ENCODE measurements around the gene AQP11. TPM values are rescaled to one million over a fixed set of nuclear protein-coding genes. Genes with fewer than 3 reads are reported as not detected.

The AQP11 gene
- total and polyA plus RNA-seq, 8 donors = 0.38 to 16.1 (median 0.91) TPM; not detected in 2

DNA sequence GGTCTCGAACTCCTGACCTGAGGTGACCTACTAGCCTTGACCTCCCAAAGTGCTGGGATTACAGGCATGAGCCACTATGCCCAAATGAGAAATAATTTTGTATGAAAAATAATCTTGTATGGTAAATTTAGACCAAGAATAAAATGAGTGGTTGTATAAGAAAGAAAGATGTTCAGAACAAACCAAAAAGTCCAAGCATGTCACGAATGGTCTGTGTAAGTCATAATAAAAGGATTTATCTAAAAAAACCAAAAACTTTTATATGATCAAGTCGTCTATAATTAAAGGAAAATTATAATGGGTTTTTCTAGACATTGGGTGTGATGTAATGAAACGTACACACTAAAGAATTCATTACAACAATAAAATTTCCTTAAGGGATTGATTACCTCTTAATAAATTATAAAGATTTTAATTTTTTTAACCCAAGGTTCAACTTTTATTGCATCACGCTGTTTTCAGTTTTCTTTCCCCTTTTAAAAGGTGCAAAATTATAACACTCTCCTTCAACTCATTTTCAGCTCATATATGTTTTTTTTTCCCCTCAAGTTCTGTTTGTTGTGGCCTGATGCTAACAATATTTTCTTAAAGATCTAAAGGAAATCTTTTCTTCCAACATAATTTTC lies 8.9 kb upstream of the AQP11 start:
- WGBS, 5 donors = 80 to 86% (median 81%) methylated on average over 5 of the region's 5 CpGs
- H3K4me1 ChIP-seq = no peaks in the 10 kb centered on the region
- intact Hi-C loops (cut with DNase I; ENCODE audit: low total_unique reads) = no loop called here
- no peak for TF ChIP-seq EP300 (IDR thresholded peaks at IDR 0.05)
- no peak for TF ChIP-seq CTCF (IDR thresholded peaks at IDR 0.05)
- H3K9me3 ChIP-seq = peaks cover 0 to 18% (median 5%) of the 10 kb centered on the region in 4 donors
- H3K4me3 ChIP-seq = no peak overlapping the region
- H3K27ac ChIP-seq = no peak overlapping the region
- no peaks in the 10 kb centered on the region for H3K36me3 ChIP-seq
- no peaks in the 10 kb centered on the region for H3K27me3 ChIP-seq
- DNase-seq = no peak

DNA sequence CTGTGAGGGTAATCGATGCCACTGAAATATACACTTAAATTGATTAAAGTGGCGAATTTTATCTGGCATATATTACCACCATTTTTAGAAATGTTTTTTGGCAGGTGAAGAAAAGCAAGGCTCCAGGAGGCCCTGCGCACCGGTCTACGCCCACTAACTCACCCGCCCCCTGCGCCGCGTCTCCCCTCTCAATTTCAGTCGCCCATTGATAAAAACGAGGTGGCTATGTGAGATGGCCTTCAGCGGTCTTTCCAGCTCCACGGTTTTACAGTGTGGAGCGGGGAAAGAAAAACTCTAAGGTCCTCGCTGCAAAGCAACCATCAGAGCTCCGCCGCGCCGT lies 602 bp upstream of the AQP11 start:
- 1 to 5% (median 3%) methylated on average over 11 to 19 of the region's 19 CpGs for WGBS, 5 donors
- Histone ChIP-seq H3K27ac (peak overlapping the region; percentile 85 to 92 (median 90)), H3K36me3 (no peaks in the 10 kb centered on the region), H3K9me3 (no peaks in the 10 kb centered on the region), H3K4me3 (peak overlapping the region; percentile 53 to 84 (median 75)), H3K27me3 (no peaks in the 10 kb centered on the region), H3K4me1 (peaks cover 5 to 34% (median 30%) of the 10 kb centered on the region in 4 donors)
- no peak for DNase-seq
- intact Hi-C loops (cut with DNase I; ENCODE audit: low total_unique reads) = no loop called here
- TF ChIP-seq EP300 (IDR thresholded peaks at IDR 0.05) = no peak
- TF ChIP-seq POLR2A (IDR thresholded peaks at IDR 0.05) = no peak
- TF ChIP-seq CTCF (IDR thresholded peaks at IDR 0.05) = no peak
- TF ChIP-seq POLR2AphosphoS5 (IDR thresholded peaks at IDR 0.05) = no peak

DNA sequence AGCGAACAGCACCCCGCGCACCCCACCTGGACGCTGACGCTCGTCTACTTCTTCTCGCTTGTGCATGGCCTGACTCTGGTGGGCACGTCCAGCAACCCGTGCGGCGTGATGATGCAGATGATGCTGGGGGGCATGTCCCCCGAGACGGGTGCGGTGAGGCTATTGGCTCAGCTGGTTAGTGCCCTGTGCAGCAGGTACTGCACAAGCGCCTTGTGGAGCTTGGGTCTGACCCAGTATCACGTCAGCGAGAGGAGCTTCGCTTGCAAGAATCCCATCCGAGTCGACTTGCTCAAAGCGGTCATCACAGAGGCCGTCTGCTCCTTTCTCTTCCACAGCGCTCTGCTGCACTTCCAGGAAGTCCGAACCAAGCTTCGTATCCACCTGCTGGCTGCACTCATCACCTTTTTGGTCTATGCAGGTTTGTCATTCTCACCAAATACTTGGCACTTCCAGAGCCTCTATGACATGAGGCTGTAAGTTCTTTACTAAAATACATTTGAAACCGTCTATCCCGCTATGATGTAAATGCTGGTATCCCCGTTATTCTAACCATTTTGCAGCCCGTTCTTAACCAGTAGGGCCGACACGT lies 535 bp downstream of the AQP11 start:
- no peak for TF ChIP-seq POLR2AphosphoS5 (IDR thresholded peaks at IDR 0.05)
- peak in 1 of 7 experiments; percentile 20 for TF ChIP-seq CTCF (IDR thresholded peaks at IDR 0.05)
- DNase-seq = peak; percentile 45 to 74
- no peaks in the 10 kb centered on the region for H3K9me3 ChIP-seq
- peaks cover 5 to 34% (median 30%) of the 10 kb centered on the region in 4 donors for H3K4me1 ChIP-seq
- peak overlapping the region; percentile 53 to 84 (median 75) for H3K4me3 ChIP-seq
- H3K27ac ChIP-seq = peak overlapping the region; percentile 85 to 92 (median 90)
- intact Hi-C loops (cut with DNase I; ENCODE audit: low total_unique reads) = no loop called here
- 2 to 7% (median 5%) methylated on average over 28 to 31 of the region's 31 CpGs for WGBS, 5 donors
- no peaks in the 10 kb centered on the region for H3K27me3 ChIP-seq
- H3K36me3 ChIP-seq = no peaks in the 10 kb centered on the region

- no peak for DNase-seq
- Histone ChIP-seq H3K4me3 (no peak overlapping the region), H3K9me3 (no peaks in the 10 kb centered on the region), H3K27ac (no peak overlapping the region), H3K36me3 (no peaks in the 10 kb centered on the region), H3K27me3 (no peaks in the 10 kb centered on the region), H3K4me1 (peaks cover 5 to 34% (median 30%) of the 10 kb centered on the region in 4 donors)
- TF ChIP-seq EP300 (IDR thresholded peaks at IDR 0.05) = no peak
- no peak for TF ChIP-seq POLR2AphosphoS5 (IDR thresholded peaks at IDR 0.05)
- TF ChIP-seq CTCF (IDR thresholded peaks at IDR 0.05) = no peak
- no peak for TF ChIP-seq POLR2A (IDR thresholded peaks at IDR 0.05)
- intact Hi-C loops (cut with DNase I; ENCODE audit: low total_unique reads) = no loop called here
- 49 to 70% (median 52%) methylated on average over 2 of the region's 2 CpGs for WGBS, 5 donors
Measured at GRCh38 chr11:77592727-77593126, 3.0 kb downstream of the AQP11 start.

All from stomach (tissue), 9 donors.